Esophagus squamous epithelium (tissue), 5 donors: ENCODE data around the gene PTOV1. TPM values are rescaled to one million over a fixed set of nuclear protein-coding genes. Genes with fewer than 3 reads are reported as not detected.

Source experiments
- DNase-seq: peaks from one replicate; lab custom pipeline; 2025; lab: John Stamatoyannopoulos, UW
- H3K27ac ChIP-seq, 4 donors: fragments of 200-600 bp; sonication (generic); one replicate each; pipeline ENCODE4 v1.5.1; 2016 to 2019; ENCODE audit warnings: mild to moderate bottlenecking in 1 of 4
- H3K27me3 ChIP-seq, 4 donors: fragments of 200-600 bp; sonication (generic); 1 replicate in 3 of 4; 2 replicates in 1 of 4; pipeline versions ENCODE4 v1.5.1 to v1.6.0; 2017 to 2021; ENCODE audit warnings: antibody characterized with exemption in 1 of 4
- H3K36me3 ChIP-seq, 3 donors: fragments of 200-600 bp; sonication (generic); one replicate each; pipeline ENCODE4 v1.5.1; 2016 to 2019
- H3K4me1 ChIP-seq, 3 donors: fragments of 200-600 bp; sonication (generic); one replicate each; pipeline ENCODE4 v1.5.1; 2017 to 2019
- H3K4me3 ChIP-seq, 4 donors: fragments of 200-600 bp; sonication (generic); 1 replicate in 3 of 4; 2 replicates in 1 of 4; pipeline ENCODE4 v1.5.1; 2016 to 2019; ENCODE audit warnings: mild to moderate bottlenecking in 2 of 4, moderate library complexity in 1 of 4
- H3K9me3 ChIP-seq, 3 donors: fragments of 200-600 bp; sonication (generic); one replicate each; pipeline ENCODE4 v1.5.1; 2016 to 2019
- POLR2A ChIP-seq, 4 donors: fragments of 450-650 bp; IDR thresholded peaks; one replicate each; pipeline ENCODE4 v1.6.1; 2017; ENCODE audit warnings: antibody characterized with exemption in 4 of 4, mild to moderate bottlenecking in 4 of 4, moderate library complexity in 3 of 4
- WGBS, 2 donors: methylation state at CpG; one replicate each; pipeline ENCODE4 v1.1.5; 2018; 5-methylcytosine and 5-hydroxymethylcytosine counted together
- intact Hi-C: fragments of 100-400 bp; cut with DNase I; formaldehyde crosslinking; loops from one replicate; pipeline ENCODE4 v1.15.0; 2022
- total RNA-seq, 4 donors: library from RNA; depleted of rRNA; stranded (reverse); fragments of >200 nt; gene quantifications; one replicate each; pipeline ENCODE4 v1.1.0, GENCODE V29; 2016
- TF ChIP-seq, protein P1 (sequence below), 6 experiments: fragments of 450-650 bp in 4 of 6; fragments of 200-600 bp in 2 of 6; sonication (generic) in 2 of 6; IDR thresholded peaks; one replicate each; pipeline ENCODE4 v1.5.1; 2016 to 2019; ENCODE audit warnings: antibody characterized with exemption in 6 of 6, mild to moderate bottlenecking in 4 of 6, moderate library complexity in 4 of 6
- donor health status: DM: yes; HTN: yes; CAD: no.

PTOV1 gene
- total RNA-seq, 4 donors from 2014 or later = 31.3 to 57.0 (median 45.2) TPM

DNA sequence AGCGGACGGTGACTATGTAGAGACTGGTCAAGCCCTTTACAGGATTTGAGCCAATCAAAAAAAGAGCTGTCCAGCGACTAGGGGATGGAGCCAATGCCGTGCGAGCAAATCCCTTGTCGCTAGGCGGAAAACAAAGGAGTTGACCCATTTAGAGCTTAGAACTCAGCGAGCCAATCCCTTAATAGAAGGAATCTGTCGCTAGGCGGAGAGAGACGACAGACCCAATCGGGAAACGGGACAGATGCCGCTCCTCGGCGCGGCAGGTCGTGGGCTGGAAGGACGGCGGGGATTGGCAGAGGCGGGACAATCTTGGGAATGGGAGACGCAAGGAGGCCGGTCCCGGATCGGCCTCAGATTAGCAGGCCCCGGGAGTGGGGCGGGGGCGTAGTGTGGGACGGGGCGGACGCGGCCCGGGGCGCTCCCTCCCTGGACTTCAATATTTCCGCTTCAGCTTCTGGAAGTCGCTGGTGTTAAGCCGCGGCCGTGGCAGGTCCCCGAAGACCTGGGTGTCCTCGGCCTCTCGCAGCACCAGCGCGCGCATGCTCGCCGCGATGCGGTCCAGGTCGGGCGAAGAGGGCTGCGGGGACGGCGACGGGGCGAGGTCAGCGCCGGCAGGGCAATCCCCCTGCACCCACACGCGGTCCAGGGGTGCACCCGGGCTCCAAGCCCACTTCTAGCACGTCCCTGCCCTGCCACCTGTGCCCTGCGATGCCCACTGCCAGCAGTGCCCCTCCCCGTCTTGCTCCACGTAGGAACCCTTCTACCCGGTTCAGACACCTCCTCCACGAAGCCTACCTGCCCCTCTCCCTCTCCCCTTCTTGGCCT is 18.7 kb downstream of the PTOV1 start:
- Histone ChIP-seq H3K9me3 (no peaks in the 10 kb centered on the region), H3K27me3 (no peaks in the 10 kb centered on the region), H3K4me1 (peaks cover 28 to 79% (median 46%) of the 10 kb centered on the region in 3 donors), H3K27ac (peak overlapping the region; percentile 91 to 97 (median 92)), H3K4me3 (peak overlapping the region; percentile 47 to 74 (median 60)), H3K36me3 (peaks cover 0 to 44% (median 4%) of the 10 kb centered on the region in 3 donors)
- TF ChIP-seq, protein P1, sequence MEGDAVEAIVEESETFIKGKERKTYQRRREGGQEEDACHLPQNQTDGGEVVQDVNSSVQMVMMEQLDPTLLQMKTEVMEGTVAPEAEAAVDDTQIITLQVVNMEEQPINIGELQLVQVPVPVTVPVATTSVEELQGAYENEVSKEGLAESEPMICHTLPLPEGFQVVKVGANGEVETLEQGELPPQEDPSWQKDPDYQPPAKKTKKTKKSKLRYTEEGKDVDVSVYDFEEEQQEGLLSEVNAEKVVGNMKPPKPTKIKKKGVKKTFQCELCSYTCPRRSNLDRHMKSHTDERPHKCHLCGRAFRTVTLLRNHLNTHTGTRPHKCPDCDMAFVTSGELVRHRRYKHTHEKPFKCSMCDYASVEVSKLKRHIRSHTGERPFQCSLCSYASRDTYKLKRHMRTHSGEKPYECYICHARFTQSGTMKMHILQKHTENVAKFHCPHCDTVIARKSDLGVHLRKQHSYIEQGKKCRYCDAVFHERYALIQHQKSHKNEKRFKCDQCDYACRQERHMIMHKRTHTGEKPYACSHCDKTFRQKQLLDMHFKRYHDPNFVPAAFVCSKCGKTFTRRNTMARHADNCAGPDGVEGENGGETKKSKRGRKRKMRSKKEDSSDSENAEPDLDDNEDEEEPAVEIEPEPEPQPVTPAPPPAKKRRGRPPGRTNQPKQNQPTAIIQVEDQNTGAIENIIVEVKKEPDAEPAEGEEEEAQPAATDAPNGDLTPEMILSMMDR (IDR thresholded peaks at IDR 0.05) = peak in 3 of 6 experiments; percentile 4 to 26 (median 12)
- peak in 3 of 4 donors; percentile 30 to 89 (median 33) for TF ChIP-seq POLR2A (IDR thresholded peaks at IDR 0.05)
- intact Hi-C loops = loop anchor here (10.0 kb wide), 1 partner anchor 55 kb away; the partner anchor contains the start of genes FUZ and MED25
- peak; percentile 76 for DNase-seq
- 0% methylated on average over 21 to 30 of the region's 67 CpGs for WGBS, 2 donors

DNA sequence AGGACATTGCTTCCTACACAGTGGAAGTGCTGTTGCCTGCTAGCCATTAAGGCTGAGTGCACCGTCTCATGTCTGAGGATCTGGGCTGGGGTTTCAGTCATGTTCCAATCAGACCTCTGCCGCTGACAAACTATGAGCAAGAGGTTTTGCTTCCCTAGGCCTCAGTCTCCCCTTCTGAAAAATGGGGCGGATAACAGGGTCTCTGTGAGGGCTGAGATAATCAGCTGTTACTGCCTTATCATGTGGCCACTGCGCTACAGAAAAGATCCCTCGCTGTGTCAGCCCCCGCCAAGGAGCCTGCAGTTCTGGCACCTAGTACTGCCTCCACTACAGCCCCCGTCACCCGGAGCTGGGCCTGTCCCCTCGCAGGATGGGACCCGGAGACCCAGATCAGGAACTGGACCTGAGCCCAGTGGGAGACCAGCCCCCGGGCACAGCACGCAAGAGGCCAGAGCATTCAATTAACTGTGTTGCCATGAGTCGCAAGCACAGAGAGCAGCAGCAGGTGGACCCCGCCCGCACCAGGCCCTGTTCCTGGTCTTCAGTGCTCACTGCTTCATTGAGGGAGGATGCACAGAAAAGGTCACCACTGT is 19.4 kb downstream of the PTOV1 start:
- Histone ChIP-seq H3K27ac (peak overlapping the region; percentile 91 to 92 (median 92)), H3K4me3 (peak overlapping the region; percentile 47 to 74 (median 60)), H3K27me3 (no peaks in the 10 kb centered on the region), H3K9me3 (no peaks in the 10 kb centered on the region), H3K4me1 (peaks cover 34 to 79% (median 50%) of the 10 kb centered on the region in 3 donors), H3K36me3 (peaks cover 0 to 40% (median 3%) of the 10 kb centered on the region in 3 donors)
- intact Hi-C loops = loop anchor here (10.0 kb wide), 1 partner anchor 56 kb away; the partner anchor contains the start of genes FUZ and MED25
- WGBS, 2 donors = 75 to 94% methylated on average over 7 to 9 of the region's 15 CpGs
- TF ChIP-seq POLR2A (IDR thresholded peaks at IDR 0.05) = no peak
- TF ChIP-seq, protein P1 (IDR thresholded peaks at IDR 0.05) = no peak
- DNase-seq = no peak

DNA sequence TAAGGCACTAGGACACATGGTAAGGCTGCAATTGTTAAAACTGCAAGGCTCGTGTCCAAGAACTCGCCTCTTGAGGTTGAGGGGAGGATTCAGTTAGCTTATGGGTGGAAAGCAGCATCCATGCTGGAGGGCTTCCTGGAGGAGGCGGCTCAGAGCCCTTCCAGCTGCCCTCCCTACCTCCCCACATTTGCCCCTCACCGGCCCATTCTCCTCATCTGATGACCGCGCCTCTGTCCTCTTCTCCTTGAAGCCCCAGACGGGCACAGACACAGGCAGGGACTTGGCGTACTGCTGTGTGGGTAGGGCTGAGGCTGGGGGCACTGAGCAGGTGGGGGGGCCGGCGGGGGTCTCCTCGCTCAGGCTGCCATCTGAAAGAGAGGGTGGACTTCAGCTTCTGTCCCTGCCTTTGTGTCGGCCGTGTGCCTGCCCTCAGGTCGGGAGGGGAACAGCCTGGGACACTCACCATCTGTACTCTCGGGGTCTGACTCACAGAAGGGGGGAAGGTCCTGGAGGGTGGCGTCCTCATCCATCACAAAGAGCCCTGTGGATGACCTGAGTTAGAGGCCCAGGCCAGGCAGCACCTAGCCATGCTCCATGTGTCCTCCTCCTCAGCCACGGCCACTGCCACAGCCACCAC is 20.5 kb downstream of the PTOV1 start:
- intact Hi-C loops = loop anchor here (10.0 kb wide), 1 partner anchor 57 kb away; the partner anchor contains the start of genes FUZ and MED25
- H3K4me3 ChIP-seq = no peak overlapping the region
- H3K36me3 ChIP-seq = peaks cover 0 to 40% (median 3%) of the 10 kb centered on the region in 3 donors
- H3K27ac ChIP-seq = peak overlapping the region in 1 of 4 donors; percentile 7
- H3K4me1 ChIP-seq = peaks cover 30 to 75% (median 43%) of the 10 kb centered on the region in 3 donors
- no peak for TF ChIP-seq POLR2A (IDR thresholded peaks at IDR 0.05)
- TF ChIP-seq, protein P1 (IDR thresholded peaks at IDR 0.05) = no peak
- H3K9me3 ChIP-seq = no peaks in the 10 kb centered on the region
- no peaks in the 10 kb centered on the region for H3K27me3 ChIP-seq
- no peak for DNase-seq
- WGBS, 2 donors = 95 to 96% methylated on average over 7 to 8 of the region's 17 CpGs

DNA sequence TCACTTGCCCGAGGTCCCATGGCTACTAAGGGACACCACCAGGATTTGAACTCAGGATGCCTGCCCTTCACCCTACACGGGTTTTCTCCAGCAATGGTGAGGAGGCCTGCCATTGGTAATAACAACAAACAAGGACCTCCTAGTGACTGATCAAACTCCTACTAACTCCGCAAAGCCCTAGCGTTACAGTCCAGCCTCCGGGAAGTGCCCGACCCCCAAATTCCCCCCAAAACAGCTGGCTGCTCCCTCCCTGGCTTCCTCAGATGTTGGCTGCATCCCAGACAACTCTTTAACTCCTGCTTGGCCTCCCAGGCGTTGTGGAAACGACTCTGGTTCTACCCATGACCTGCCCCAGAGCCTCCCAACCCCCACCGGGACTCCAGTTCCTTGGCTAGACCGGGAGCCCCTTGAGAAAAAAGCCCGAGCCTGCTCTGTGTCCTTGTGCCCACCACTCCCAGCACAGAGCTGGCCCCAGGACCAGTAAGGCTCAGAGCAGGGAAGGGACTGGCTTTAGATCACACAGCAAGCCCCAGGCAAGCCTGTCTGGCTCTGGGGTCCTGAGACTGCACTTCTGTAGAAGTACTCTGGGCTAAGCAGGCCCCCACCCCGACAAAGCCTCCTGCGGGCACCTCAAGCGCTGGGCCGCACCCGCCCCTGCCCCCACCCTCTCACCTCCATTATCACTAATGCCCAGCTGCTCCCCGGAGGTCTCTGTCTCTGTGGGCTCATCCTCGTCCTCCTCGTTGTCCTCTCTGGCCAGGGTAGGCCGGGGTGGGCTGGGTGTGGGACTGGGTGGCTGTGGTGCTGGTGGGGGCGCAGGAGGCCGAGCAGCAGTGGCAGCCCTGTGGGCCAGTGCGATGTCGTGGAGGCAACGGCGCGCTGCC is 21.5 kb downstream of the PTOV1 start:
- Histone ChIP-seq H3K4me3 (no peak overlapping the region), H3K27me3 (no peaks in the 10 kb centered on the region), H3K4me1 (peaks cover 26 to 68% (median 40%) of the 10 kb centered on the region in 3 donors), H3K9me3 (no peaks in the 10 kb centered on the region), H3K36me3 (peaks cover 0 to 40% (median 3%) of the 10 kb centered on the region in 3 donors), H3K27ac (no peak overlapping the region)
- no peak for DNase-seq
- intact Hi-C loops = loop anchor here (10.0 kb wide), 1 partner anchor 58 kb away; the partner anchor contains the start of genes FUZ and MED25
- 78 to 84% methylated on average over 10 to 12 of the region's 27 CpGs for WGBS, 2 donors
- TF ChIP-seq, protein P1 (IDR thresholded peaks at IDR 0.05) = no peak
- TF ChIP-seq POLR2A (IDR thresholded peaks at IDR 0.05) = no peak
